AG09309 (cell line): Measurements from ENCODE around the gene ZBTB7A.

Source experiments
- DNase-seq: peaks from one replicate; pipeline ENCODE4 v3.0.0-alpha.2; 2010; ENCODE audit warnings: low read depth
- H3K4me3 ChIP-seq: 2 replicates; pipeline ENCODE4 v1.5.1; 2011; ENCODE audit warnings: mild to moderate bottlenecking, low read depth, low read length, moderate library complexity; ENCODE audit not compliant: control insufficient read depth
- TF ChIP-seq, protein P1 (sequence below): IDR thresholded peaks from 2 replicates; pipeline ENCODE4 v1.5.1; 2011; ENCODE audit warnings: mild to moderate bottlenecking, low read depth, low read length, inconsistent platforms; ENCODE audit not compliant: insufficient read depth, control insufficient read depth; ENCODE audit errors: missing control alignments

ZBTB7A gene

DNA sequence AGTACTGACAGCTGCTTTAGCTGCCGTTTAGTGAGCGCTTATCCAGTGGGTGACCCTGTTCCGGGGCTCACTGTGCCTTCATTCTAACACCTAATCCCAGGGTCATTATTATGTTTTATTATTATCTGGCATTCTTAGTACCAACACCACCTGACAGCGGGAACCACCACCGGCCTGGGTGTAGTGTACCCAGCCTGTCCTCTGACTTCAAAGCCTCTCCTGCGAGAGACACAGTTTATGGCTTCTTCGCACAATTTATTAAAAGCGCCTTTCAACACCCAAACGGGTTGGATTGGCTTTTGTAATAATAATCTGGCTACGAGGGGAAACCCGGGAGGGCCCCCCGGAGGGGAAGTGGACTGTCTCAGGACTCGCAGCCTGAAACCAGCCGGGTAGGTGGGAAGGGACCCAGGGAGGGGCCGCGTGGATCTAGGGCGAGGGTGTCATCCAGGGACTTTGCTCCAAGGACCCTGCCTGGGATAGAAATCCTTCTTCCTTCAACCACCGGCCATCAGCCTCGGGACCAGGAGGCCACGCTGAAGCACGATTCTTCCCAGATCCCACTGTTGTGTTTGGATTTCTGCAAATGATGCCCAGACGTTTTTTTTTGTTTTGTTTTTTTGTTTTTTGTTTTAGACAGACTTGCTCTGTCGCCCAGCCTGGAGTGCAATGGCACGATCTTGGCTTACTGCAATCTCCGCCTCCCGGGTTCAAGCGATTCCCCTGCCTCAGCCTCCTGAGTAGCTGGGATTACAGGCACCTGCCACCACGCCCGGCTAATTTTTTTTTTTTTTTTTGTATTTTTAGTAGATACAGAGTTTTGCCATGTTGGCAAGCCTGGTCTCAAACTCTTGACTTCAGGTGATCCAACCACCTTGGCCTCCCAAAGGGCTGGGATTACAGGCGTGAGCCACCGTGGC is 1.6 kb upstream of the ZBTB7A start:
- no peak for DNase-seq

DNA sequence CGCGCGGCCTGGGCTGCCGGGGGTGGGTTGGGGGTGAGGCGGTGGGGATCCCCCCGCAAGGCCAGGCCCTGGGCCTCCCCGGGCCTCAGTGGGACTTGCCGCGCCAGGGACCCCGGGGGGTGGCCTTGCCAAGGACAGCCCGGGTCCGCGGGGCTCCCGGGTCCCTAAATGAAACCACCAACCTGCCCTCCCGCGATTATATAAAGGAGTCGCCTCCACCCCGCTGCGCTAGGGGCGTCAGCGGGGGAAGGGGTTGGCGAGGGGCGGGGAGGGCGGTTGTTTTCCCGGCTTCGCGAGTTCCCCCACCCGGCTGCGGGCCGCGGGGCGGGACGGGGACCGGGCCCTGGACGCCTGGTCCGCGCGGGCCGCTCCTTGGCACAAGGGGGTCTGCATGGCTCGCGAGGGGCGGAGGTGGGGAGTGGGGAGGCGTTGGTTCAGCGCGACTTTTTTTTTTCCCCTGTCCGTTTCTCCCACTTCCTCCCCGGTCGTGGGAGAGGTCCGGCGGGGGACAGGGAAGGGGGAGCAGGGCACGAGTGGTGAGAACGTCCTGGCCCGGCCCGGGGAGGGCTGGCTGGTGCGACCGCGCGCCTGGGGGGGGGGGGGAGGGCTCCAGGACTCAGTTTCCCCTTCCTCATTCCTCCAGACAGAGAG is 822 bp upstream of the ZBTB7A start:
- no peak for DNase-seq
- H3K4me3 ChIP-seq = peak overlapping the region; percentile 97

More for the DNA sequence above, 1.6 kb upstream of the ZBTB7A start:
- H3K4me3 ChIP-seq = no peak overlapping the region
- TF ChIP-seq, protein P1, sequence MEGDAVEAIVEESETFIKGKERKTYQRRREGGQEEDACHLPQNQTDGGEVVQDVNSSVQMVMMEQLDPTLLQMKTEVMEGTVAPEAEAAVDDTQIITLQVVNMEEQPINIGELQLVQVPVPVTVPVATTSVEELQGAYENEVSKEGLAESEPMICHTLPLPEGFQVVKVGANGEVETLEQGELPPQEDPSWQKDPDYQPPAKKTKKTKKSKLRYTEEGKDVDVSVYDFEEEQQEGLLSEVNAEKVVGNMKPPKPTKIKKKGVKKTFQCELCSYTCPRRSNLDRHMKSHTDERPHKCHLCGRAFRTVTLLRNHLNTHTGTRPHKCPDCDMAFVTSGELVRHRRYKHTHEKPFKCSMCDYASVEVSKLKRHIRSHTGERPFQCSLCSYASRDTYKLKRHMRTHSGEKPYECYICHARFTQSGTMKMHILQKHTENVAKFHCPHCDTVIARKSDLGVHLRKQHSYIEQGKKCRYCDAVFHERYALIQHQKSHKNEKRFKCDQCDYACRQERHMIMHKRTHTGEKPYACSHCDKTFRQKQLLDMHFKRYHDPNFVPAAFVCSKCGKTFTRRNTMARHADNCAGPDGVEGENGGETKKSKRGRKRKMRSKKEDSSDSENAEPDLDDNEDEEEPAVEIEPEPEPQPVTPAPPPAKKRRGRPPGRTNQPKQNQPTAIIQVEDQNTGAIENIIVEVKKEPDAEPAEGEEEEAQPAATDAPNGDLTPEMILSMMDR = no peak

DNA sequence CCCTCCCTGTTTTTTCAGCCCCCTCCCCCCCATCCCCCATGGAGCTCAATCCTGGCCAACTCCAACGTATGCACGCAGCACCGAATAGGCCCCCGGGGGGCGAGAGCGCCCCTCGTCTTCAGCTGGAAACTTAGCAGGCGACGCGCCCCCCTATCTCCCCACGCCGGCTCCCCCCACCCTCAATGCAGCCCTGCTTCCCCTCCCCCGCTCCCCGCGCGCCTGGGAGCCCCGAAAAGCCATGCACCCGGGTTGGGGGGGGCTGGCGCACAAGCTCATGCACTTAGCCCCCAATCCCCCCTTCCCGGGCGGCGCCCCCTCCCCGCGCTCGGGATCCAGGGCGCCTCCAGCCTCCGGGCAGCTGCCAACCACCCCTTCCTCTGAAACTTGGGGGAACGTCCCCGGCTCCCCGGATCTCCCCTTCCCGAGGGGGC is 508 bp downstream of the ZBTB7A start:
- TF ChIP-seq, protein P1 = no peak
- DNase-seq = no peak
- peak overlapping the region; percentile 97 for H3K4me3 ChIP-seq

More for the DNA sequence above, 822 bp upstream of the ZBTB7A start:
- TF ChIP-seq, protein P1 = no peak

DNA sequence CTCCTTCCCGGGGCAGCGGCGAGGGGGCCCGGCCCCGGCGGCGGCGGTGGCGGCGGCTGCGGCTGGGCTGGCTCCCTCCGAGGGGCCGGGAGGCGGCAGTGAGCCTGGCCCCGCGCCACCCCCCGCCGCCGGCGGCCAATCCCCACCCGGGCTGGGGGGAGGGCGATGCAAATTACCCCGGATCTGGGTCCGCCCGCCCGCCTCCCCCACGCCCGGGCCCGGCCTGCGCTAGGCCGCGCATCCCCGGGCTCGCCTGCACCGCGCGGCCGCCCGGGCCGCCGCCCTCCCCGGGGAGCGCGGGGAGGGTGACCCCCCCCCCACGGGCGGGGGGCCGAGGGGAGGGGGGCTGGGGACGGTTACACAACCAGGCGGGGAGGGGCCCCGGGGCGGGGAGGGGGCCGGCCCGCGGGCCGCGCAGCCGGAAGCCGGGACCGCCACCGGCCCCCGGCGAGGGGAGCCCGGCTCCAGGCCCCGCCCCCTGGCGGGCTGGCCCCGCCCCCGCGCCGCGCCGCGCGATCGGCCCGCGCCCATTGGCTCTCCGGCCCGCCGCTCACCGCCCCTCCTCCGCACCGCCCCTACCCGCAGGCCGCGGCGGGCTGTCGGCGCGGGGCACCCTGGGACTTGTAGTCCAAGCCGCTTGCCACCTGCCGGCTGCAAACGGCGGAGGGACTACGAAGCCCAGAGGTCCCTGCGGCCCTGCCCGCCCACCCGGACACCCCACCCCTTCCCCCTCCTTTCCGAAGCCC is 1.1 kb downstream of the ZBTB7A start:
- peak overlapping the region; percentile 97 for H3K4me3 ChIP-seq
- peak; percentile 89 for DNase-seq
- TF ChIP-seq, protein P1 = no peak

DNA sequence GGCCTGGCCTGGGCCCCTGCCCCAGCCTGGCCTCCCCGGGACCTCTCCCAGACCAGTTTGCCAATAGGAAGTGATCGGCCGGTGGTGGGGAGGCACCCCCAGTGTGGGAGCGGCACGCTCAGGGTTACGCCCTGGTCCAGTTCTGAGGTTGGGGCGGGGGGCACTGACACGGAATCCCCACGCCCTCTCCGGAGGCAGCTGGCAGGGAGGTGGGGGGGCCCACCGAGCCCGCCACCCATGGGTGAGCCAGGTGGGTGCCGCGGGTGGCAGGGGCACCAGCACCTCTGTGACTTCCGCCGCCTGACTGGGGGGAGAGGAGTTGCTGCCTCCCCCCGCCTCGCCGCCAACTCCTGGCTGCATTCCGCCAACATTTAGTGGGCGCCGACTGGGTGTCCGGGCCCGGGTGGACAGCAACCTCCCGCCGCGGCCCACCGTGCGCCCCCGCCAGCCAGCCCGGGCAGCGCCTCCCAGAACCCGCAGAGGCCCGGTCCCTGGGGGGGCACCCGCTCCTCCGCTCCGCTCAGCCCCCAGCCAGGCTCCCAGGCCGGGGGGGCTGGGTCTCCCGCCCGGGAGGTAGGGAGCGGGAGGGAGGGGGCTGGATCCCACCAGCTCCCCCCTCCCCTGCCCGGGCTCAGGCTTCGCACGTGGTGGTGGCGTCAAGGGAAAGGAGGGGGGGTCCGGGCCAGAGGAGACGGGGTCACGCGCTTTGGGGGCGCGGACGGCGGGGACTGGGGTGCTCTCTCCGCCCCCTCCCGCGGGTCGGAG is 2.0 kb downstream of the ZBTB7A start:
- DNase-seq = no peak
- H3K4me3 ChIP-seq = peak overlapping the region; percentile 62
- TF ChIP-seq, protein P1 = no peak

DNA sequence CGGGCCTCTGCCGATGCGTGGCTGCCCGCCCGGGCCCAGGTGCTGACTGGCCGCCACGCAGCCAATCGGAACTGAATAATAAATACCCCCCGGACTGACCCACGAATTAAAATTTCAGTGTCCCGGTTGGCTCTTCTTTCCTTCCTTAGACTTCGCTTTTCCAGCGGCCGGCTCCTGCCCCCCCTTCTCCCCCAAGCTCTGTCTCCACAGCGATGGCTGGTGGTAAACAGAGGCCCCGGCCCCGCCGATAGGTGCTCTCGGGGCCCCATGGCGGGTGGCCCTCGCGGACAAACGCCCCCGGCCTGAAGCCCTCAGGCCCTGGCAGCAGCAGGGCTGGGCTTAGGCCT is 2.6 kb downstream of the ZBTB7A start:
- H3K4me3 ChIP-seq = peak overlapping the region; percentile 62
- DNase-seq = no peak
- TF ChIP-seq, protein P1 = no peak
